H7 (cell line): ENCODE results near the gene CCSER1. TPM values are rescaled to one million over a fixed set of nuclear protein-coding genes. Genes with fewer than 3 reads are reported as not detected.

Source experiments
- DNase-seq: peaks from one replicate; pipeline ENCODE4 v3.0.0; 2012
- H3K27me3 ChIP-seq: 2 replicates; pipeline ENCODE4 v1.6.0; 2011; ENCODE audit warnings: mild to moderate bottlenecking, low read length; ENCODE audit not compliant: control insufficient read depth, insufficient read depth
- H3K36me3 ChIP-seq: replicated peaks from 2 replicates; pipeline ENCODE4 v1.5.1; 2011; ENCODE audit warnings: low read length; ENCODE audit not compliant: control insufficient read depth, insufficient read depth
- H3K4me3 ChIP-seq: 2 replicates; pipeline ENCODE4 v1.5.1; 2011; ENCODE audit warnings: low read depth, mild to moderate bottlenecking, control low read depth, low read length, moderate library complexity; ENCODE audit not compliant: insufficient read depth
- total RNA-seq: library from RNA; depleted of rRNA; stranded (reverse); fragments of >200 nt; shearing (Covaris generic); gene quantifications from 2 replicates; pipeline ENCODE4 v1.2.3, GENCODE V29; 2014

The CCSER1 gene
- total RNA-seq, 1 experiment from 2014 or later: 1.1 TPM

DNA sequence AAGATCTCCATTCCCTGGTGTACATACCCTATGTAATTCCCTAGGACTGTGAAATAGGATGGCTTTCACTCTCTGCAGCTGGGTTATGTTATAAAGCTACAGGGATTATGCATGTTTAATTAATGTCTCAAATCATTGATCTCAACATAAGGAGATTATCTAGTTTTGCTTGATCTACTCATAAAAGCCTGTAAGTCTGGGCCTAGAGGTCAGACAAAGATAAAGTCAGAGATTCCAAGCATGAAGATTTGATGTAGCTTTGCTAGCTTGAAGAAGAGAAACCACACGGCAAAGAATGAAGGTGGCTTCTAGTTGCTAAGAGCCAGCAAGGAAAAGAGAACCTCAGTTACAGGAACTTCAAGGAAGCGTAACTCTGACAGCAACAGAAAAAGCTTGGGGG is 456.9 kb downstream of the CCSER1 start:
- DNase-seq: no peak
- no peaks in the 10 kb centered on the region for H3K27me3 ChIP-seq
- H3K36me3 ChIP-seq: no peaks in the 10 kb centered on the region

GRCh38 chr4:90585961-90586360 is 458.8 kb downstream of the CCSER1 start:
- no peaks in the 10 kb centered on the region for H3K36me3 ChIP-seq
- no peak overlapping the region for H3K4me3 ChIP-seq
- H3K27me3 ChIP-seq: no peaks in the 10 kb centered on the region
- no peak for DNase-seq

More for the DNA sequence above, 456.9 kb downstream of the CCSER1 start:
- H3K4me3 ChIP-seq: no peak overlapping the region

GRCh38 chr4:90586799-90587198 is 459.6 kb downstream of the CCSER1 start:
- DNase-seq: no peak
- Histone ChIP-seq H3K36me3 (no peaks in the 10 kb centered on the region), H3K27me3 (no peaks in the 10 kb centered on the region), H3K4me3 (no peak overlapping the region)

GRCh38 chr4:90597927-90598326 is 470.7 kb downstream of the CCSER1 start:
- Histone ChIP-seq H3K27me3 (no peaks in the 10 kb centered on the region), H3K36me3 (no peaks in the 10 kb centered on the region), H3K4me3 (no peak overlapping the region)
- no peak for DNase-seq

- H3K27me3 ChIP-seq: no peaks in the 10 kb centered on the region
- H3K4me3 ChIP-seq: no peak overlapping the region
- DNase-seq: no peak
- no peaks in the 10 kb centered on the region for H3K36me3 ChIP-seq
Measured at GRCh38 chr4:90598741-90599140, 471.5 kb downstream of the CCSER1 start.

- Histone ChIP-seq H3K36me3 (no peaks in the 10 kb centered on the region), H3K4me3 (no peak overlapping the region), H3K27me3 (no peaks in the 10 kb centered on the region)
- no peak for DNase-seq
Measured at GRCh38 chr4:90602726-90603125, 475.5 kb downstream of the CCSER1 start.

DNA sequence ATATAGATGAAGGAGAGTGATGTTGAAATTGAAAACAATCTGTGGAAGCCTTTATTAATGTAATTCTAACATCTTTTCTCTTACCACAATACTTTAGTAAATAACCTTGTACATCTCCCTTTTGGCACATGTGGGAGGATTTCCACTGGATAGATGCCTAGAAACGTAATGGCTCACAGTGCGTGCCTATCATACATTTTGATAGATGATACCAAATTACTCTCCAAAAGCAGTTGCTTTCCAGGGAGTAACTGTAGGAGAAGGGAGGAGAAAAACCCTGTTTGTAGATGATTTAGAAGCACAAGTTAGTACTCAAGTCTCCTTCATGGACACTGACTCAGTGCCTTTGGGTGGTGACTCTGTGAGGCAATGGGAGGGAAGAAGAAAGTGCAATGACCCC is 476.3 kb downstream of the CCSER1 start:
- DNase-seq: no peak
- no peaks in the 10 kb centered on the region for H3K27me3 ChIP-seq
- no peak overlapping the region for H3K4me3 ChIP-seq
- H3K36me3 ChIP-seq: no peaks in the 10 kb centered on the region

- Histone ChIP-seq H3K4me3 (no peak overlapping the region), H3K36me3 (no peaks in the 10 kb centered on the region), H3K27me3 (no peaks in the 10 kb centered on the region)
- DNase-seq: no peak
Measured at GRCh38 chr4:90606781-90607180, 479.6 kb downstream of the CCSER1 start.

DNA sequence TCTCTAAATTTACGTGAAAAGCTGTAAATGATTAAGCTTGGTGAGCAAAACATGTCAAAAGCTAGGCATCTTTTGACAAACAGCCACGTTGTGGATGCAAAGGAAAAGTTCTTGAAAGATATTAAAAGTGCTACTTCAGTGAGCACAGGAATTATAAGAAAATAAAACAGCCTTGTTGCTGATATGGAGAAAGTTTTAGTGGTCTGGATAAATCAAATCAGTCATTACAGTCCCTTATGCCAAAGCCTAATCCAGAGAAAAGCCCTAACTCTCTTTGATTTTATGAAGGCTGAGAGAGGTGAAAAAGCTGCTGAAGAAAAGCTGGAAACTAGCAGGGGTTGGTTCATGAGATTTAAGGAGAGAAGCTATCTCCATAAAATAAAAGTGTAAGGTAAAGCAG is 487.2 kb downstream of the CCSER1 start:
- DNase-seq: no peak
- H3K36me3 ChIP-seq: no peaks in the 10 kb centered on the region
- no peak overlapping the region for H3K4me3 ChIP-seq
- H3K27me3 ChIP-seq: no peaks in the 10 kb centered on the region

DNA sequence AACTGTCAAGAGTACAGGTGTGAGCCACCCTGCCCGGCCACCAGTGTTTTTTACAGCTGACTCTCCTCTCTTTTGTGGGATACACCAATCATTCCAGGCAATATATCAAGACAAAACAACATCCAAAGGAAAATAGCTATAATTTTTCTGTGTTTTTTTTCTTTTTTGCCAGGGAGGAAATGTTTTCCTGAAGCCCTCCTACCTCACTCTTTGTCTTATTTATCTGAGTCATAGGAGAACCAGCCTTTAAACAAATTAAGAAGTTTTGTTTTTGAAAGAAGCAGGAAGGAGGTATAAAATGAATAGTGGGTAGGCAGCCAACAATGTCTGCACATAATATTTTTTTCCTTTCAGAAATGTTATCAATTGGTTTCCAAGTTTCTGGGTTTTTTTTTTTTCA is 493.9 kb downstream of the CCSER1 start:
- DNase-seq: no peak
- no peaks in the 10 kb centered on the region for H3K36me3 ChIP-seq
- no peak overlapping the region for H3K4me3 ChIP-seq
- H3K27me3 ChIP-seq: no peaks in the 10 kb centered on the region

DNA sequence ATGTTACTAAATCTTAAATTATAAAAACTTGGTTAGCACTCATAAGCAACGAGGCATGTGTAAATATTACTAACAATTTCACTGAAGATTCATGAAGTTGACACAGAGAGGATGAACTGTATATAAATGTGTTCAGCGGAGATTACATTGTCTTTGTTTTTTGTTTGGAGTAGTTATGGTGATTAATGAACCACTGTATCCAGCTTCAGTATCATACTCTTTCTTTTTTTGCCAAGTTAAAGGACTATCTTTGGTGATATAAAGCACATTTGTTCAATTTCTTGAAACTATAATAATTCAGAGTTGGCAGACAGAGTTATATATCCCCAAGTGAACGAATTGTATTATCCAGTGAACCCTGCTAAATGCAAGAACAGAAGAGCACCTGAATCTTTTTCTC is 497.6 kb downstream of the CCSER1 start:
- no peaks in the 10 kb centered on the region for H3K27me3 ChIP-seq
- no peak overlapping the region for H3K4me3 ChIP-seq
- no peak for DNase-seq
- no peaks in the 10 kb centered on the region for H3K36me3 ChIP-seq

- Histone ChIP-seq H3K36me3 (no peaks in the 10 kb centered on the region), H3K4me3 (no peak overlapping the region), H3K27me3 (no peaks in the 10 kb centered on the region)
- no peak for DNase-seq
Measured at GRCh38 chr4:90641861-90642599, 514.8 kb downstream of the CCSER1 start.

GRCh38 chr4:90643156-90643555 is 516.0 kb downstream of the CCSER1 start:
- no peaks in the 10 kb centered on the region for H3K36me3 ChIP-seq
- no peaks in the 10 kb centered on the region for H3K27me3 ChIP-seq
- no peak overlapping the region for H3K4me3 ChIP-seq
- no peak for DNase-seq

DNA sequence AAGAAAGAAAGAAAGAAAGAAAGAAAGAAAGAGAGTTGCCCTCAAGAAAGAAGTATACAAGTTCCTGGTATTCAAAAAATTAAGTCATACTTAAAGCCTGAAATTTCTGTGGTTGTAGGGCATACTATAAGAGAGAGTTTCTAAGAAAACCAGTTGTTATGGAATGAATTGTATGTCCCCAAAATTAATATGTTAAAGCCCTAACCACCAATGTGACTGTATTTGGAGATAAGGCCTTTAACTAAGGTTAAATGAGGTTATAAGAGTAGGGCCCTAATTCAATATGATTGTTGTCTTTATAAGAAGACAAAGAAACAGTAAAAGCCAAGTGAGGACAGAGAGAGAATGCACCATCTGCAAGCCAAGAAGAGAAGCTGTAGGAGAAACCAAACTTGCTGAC is 521.1 kb downstream of the CCSER1 start:
- DNase-seq: no peak
- H3K4me3 ChIP-seq: no peak overlapping the region
- no peaks in the 10 kb centered on the region for H3K27me3 ChIP-seq
- no peaks in the 10 kb centered on the region for H3K36me3 ChIP-seq

DNA sequence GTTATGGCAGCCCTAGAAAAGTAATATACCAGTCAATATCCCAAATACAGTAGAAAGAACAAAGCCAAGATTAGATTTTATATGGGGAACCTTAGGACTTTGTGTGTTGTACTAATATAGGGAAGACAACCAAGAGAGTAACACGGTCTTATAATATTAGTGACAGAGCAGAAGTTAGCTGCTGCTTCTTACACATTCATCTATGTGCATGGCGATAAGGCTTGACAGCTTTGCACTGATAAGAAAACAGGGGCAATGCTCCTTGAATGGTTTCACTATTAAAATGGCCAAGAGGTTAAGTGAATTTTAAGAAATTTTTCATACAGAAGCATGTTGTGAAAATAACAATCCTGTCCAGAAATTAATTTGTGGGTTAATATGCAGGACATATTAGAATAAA is 521.6 kb downstream of the CCSER1 start:
- no peak for DNase-seq
- no peak overlapping the region for H3K4me3 ChIP-seq
- H3K27me3 ChIP-seq: no peaks in the 10 kb centered on the region
- no peaks in the 10 kb centered on the region for H3K36me3 ChIP-seq

GRCh38 chr4:90660672-90661071 is 533.5 kb downstream of the CCSER1 start:
- Histone ChIP-seq H3K36me3 (no peaks in the 10 kb centered on the region), H3K4me3 (no peak overlapping the region), H3K27me3 (no peaks in the 10 kb centered on the region)
- DNase-seq: no peak
